Stimulated activated CD8-positive, alpha-beta memory T cell treated with anti-CD3 and anti-CD28 coated beads, Interleukin-7, amount 100 ng/mL, for 48 hours (primary cell): ENCODE measurements around the gene CEBPA.

ENCODE experiments used
- DNase-seq, 2 donors: peaks; one replicate each; pipeline ENCODE4 v3.0.0-alpha.2; 2020; ENCODE audit warnings: low read depth in 1 of 2; ENCODE audit errors: extremely low read depth in 1 of 2

Gene CEBPA

GRCh38 chr19:33254245-33254824 is 48.0 kb downstream of the CEBPA start:
- no peak for DNase-seq

- no peak for DNase-seq
Measured at GRCh38 chr19:33252971-33253370, 49.4 kb downstream of the CEBPA start.

GRCh38 chr19:33252418-33252962 is 49.8 kb downstream of the CEBPA start:
- DNase-seq, result no peak

GRCh38 chr19:33251526-33252090 is 50.7 kb downstream of the CEBPA start:
- DNase-seq, result no peak

- DNase-seq, result no peak
Measured at GRCh38 chr19:33251076-33251475, 51.3 kb downstream of the CEBPA start.

GRCh38 chr19:33250500-33250899 is 51.8 kb downstream of the CEBPA start:
- no peak for DNase-seq
